H9 (cell line): ENCODE measurements around the gene PRSS58. TPM values are rescaled to one million over a fixed set of nuclear protein-coding genes. Genes with fewer than 3 reads are reported as not detected.

ENCODE experiments used
- DNase-seq: peaks from one replicate; pipeline ENCODE4 v3.0.0-alpha.2; 2017
- H2AFZ ChIP-seq: one replicate; pipeline ENCODE4 v1.6.1; 2013; ENCODE audit warnings: mild to moderate bottlenecking, low read length, control low read depth, moderate library complexity
- H2AK5ac ChIP-seq: 2 replicates; pipeline ENCODE4 v1.6.1; 2013; ENCODE audit warnings: low read length, control low read depth, mixed read lengths; ENCODE audit not compliant: insufficient read length
- H2BK120ac ChIP-seq: one replicate; pipeline ENCODE4 v1.6.1; 2013; ENCODE audit warnings: low read depth, mild to moderate bottlenecking, low read length, control low read depth, inconsistent platforms; ENCODE audit not compliant: poor library complexity, severe bottlenecking
- H2BK12ac ChIP-seq: 2 replicates; pipeline ENCODE4 v1.6.1; 2013; ENCODE audit warnings: low read length, control low read depth, mixed read lengths, low read depth; ENCODE audit not compliant: insufficient read length
- H2BK15ac ChIP-seq: 2 replicates; pipeline ENCODE4 v1.6.1; 2013; ENCODE audit warnings: low read depth, low read length, control low read depth
- H2BK20ac ChIP-seq: one replicate; pipeline ENCODE4 v1.6.1; 2013; ENCODE audit warnings: low read depth, mild to moderate bottlenecking, low read length, control low read depth, inconsistent platforms; ENCODE audit not compliant: poor library complexity, severe bottlenecking
- H2BK5ac ChIP-seq: 2 replicates; pipeline ENCODE4 v1.6.1; 2013; ENCODE audit warnings: low read length, control low read depth, mixed read lengths; ENCODE audit not compliant: insufficient read length
- H3K14ac ChIP-seq: 2 replicates; pipeline ENCODE4 v1.6.1; 2013; ENCODE audit warnings: low read length, control low read depth; ENCODE audit not compliant: insufficient read depth
- H3K18ac ChIP-seq: 2 replicates; pipeline ENCODE4 v1.6.1; 2013; ENCODE audit warnings: low read depth, mild to moderate bottlenecking, mixed read lengths, low read length, control low read depth; ENCODE audit not compliant: insufficient read length
- H3K23ac ChIP-seq: 2 replicates; pipeline ENCODE4 v1.6.1; 2013; ENCODE audit warnings: low read length, control low read depth, mixed read lengths, low read depth; ENCODE audit not compliant: insufficient read length
- H3K23me2 ChIP-seq: 2 replicates; pipeline ENCODE4 v1.6.1; 2013; ENCODE audit warnings: low read depth, mild to moderate bottlenecking, mixed read lengths, low read length, control low read depth; ENCODE audit not compliant: insufficient read length, poor library complexity, severe bottlenecking
- H3K27ac ChIP-seq: 2 replicates; pipeline ENCODE4 v1.5.1; 2013; ENCODE audit warnings: low read length, control low read depth, mixed read lengths, low read depth; ENCODE audit not compliant: insufficient read length
- H3K27me3 ChIP-seq: 2 replicates; pipeline ENCODE4 v1.6.1; 2013; ENCODE audit warnings: low read length, control low read depth, inconsistent platforms; ENCODE audit not compliant: insufficient read depth
- H3K4ac ChIP-seq: 2 replicates; pipeline ENCODE4 v1.6.1; 2013; ENCODE audit warnings: low read depth, mild to moderate bottlenecking, control low read depth, inconsistent platforms, low read length, moderate library complexity
- H3K4me1 ChIP-seq: 2 replicates; pipeline ENCODE4 v1.6.1; 2013; ENCODE audit warnings: low read length, control low read depth, inconsistent platforms; ENCODE audit not compliant: insufficient read depth
- H3K4me2 ChIP-seq: 2 replicates; pipeline ENCODE4 v1.6.1; 2013; ENCODE audit warnings: low read length, control low read depth, mixed read lengths; ENCODE audit not compliant: insufficient read length, insufficient read depth
- H3K56ac ChIP-seq: 2 replicates; pipeline ENCODE4 v1.6.1; 2013; ENCODE audit warnings: low read depth, mild to moderate bottlenecking, mixed read lengths, low read length, control low read depth; ENCODE audit not compliant: insufficient read length
- H3K79me1 ChIP-seq: 2 replicates; pipeline ENCODE4 v1.6.1; 2013; ENCODE audit warnings: low read depth, mild to moderate bottlenecking, moderate library complexity, low read length, control low read depth, inconsistent platforms; ENCODE audit not compliant: insufficient read depth, poor library complexity, severe bottlenecking
- H3K79me2 ChIP-seq: 2 replicates; pipeline ENCODE4 v1.6.1; 2013; ENCODE audit warnings: low read length, control low read depth, inconsistent platforms; ENCODE audit not compliant: insufficient read depth
- H3K9ac ChIP-seq: 2 replicates; pipeline ENCODE4 v1.6.1; 2013; ENCODE audit warnings: low read length, control low read depth, mixed read lengths; ENCODE audit not compliant: insufficient read length; ENCODE audit errors: extremely low read depth
- H3K9me3 ChIP-seq: one replicate; pipeline ENCODE4 v1.6.1; 2013; ENCODE audit warnings: low read depth, low read length, inconsistent platforms; ENCODE audit not compliant: control insufficient read depth
- H3T11ph ChIP-seq: one replicate; pipeline ENCODE4 v1.6.1; 2013; ENCODE audit warnings: mild to moderate bottlenecking, low read length, control low read depth, inconsistent platforms
- H4K20me1 ChIP-seq: one replicate; pipeline ENCODE4 v1.6.1; 2013; ENCODE audit not compliant: control insufficient read depth, insufficient read length, insufficient read depth
- H4K5ac ChIP-seq: 2 replicates; pipeline ENCODE4 v1.6.1; 2013; ENCODE audit warnings: low read depth, mild to moderate bottlenecking, mixed read lengths, low read length, control low read depth; ENCODE audit not compliant: insufficient read length
- H4K8ac ChIP-seq: replicated peaks from 2 replicates; pipeline ENCODE4 v1.6.1; 2013; ENCODE audit warnings: low read length, control low read depth, mixed read lengths, low read depth; ENCODE audit not compliant: insufficient read length
- H4K91ac ChIP-seq: 2 replicates; pipeline ENCODE4 v1.6.1; 2013; ENCODE audit warnings: low read depth, mild to moderate bottlenecking, moderate library complexity, mixed read lengths, low read length, control low read depth; ENCODE audit not compliant: insufficient read length
- H3K27ac Mint-ChIP-seq, 3 experiments: 2 replicates in 2 of 3; 3 replicates in 1 of 3; pipeline ENCODE4 v1.8.0; 2020 to 2021; ENCODE audit warnings: mixed read lengths in 3 of 3, mild to moderate bottlenecking in 1 of 3, moderate library complexity in 1 of 3
- H3K27me3 Mint-ChIP-seq: 2 replicates; pipeline ENCODE4 v1.8.0; 2021; ENCODE audit warnings: low read depth, mild to moderate bottlenecking, moderate library complexity, mixed read lengths
- H3K36me3 Mint-ChIP-seq, 3 experiments: 2 replicates in 2 of 3; 3 replicates in 1 of 3; pipeline ENCODE4 v1.8.0; 2020 to 2021; ENCODE audit warnings: low read depth in 3 of 3, mixed read lengths in 3 of 3; ENCODE audit not compliant: insufficient read depth in 1 of 3
- H3K4me1 Mint-ChIP-seq, 2 experiments: 2 replicates each; pipeline ENCODE4 v1.8.0; 2020; ENCODE audit warnings: mixed read lengths in 2 of 2
- H3K4me3 Mint-ChIP-seq, 2 experiments: 2 replicates in 1 of 2; 3 replicates in 1 of 2; pipeline ENCODE4 v1.8.0; 2020 to 2021; ENCODE audit warnings: mild to moderate bottlenecking in 2 of 2, mixed read lengths in 2 of 2, moderate library complexity in 1 of 2
- H3K9me3 Mint-ChIP-seq, 2 experiments: 2 replicates in 1 of 2; 3 replicates in 1 of 2; pipeline ENCODE4 v1.8.0; 2020; ENCODE audit warnings: mild to moderate bottlenecking in 2 of 2, mixed read lengths in 2 of 2, moderate library complexity in 1 of 2
- whole genome bisulfite sequencing: extraction: QIAGEN DNeasy Blood & Tissue Kit; methylation state at CpG from one replicate; pipeline ENCODE4 v1.1.7; 2013; ENCODE audit warnings: missing lambda C conversion rate, low lambda C conversion rate, mixed read lengths; ENCODE audit not compliant: insufficient read length; ENCODE audit errors: extremely low coverage; 5-methylcytosine and 5-hydroxymethylcytosine counted together
- total RNA-seq: library from RNA; stranded (reverse); gene quantifications from 2 replicates; pipeline ENCODE4 v1.2.1, GENCODE V29; 2021
- TF ChIP-seq, protein P1 (sequence below): fragments of 200-600 bp; sonication (generic); conservative IDR thresholded peaks from 3 replicates; pipeline ENCODE4 v1.8.0; 2021; ENCODE audit warnings: antibody characterized with exemption, mild to moderate bottlenecking

PRSS58 gene
- total RNA-seq, 1 experiment from 2014 or later: not detected

DNA sequence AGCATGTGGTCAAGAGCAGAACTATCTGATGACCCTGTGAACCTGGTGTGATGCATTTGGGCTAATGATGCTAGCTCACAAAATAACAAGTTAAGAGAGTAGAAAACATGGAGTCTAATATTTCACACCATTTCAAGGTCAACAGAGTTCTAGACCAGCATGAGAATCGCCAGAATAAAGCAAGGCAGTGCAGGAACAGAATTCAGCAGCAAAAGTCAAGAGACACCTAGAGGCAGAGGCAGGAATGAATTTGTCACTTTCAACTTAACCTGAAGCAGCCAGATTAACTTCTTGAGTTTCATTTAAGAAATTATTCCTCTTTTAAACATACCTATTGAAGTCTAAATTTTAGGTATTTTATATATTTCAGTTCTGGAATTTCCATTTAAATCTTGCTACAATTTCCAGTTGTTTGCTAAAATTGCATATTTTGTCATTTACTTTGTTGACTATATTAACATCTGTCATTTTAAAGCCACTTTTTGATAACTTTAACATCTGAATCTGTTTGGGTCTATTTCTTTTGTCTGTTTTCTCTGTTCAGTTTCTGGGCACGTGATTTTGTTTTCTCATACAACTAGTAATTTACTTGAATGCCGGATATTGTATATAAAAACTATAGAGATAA is 44.2 kb upstream of the PRSS58 start:
- Histone ChIP-seq H3K79me2 (no peaks in the 10 kb centered on the region), H3K27me3 (no peaks in the 10 kb centered on the region), H2BK120ac (no peak overlapping the region), H2BK5ac (no peak overlapping the region), H4K8ac (no peak overlapping the region), H3T11ph (no peak overlapping the region), H3K56ac (no peak overlapping the region), H3K79me1 (no peaks in the 10 kb centered on the region), H2BK20ac (no peak overlapping the region), H4K91ac (no peak overlapping the region), H4K5ac (no peak overlapping the region), H3K14ac (no peak overlapping the region), H3K27ac (no peak overlapping the region), H2BK15ac (no peak overlapping the region), H3K18ac (no peak overlapping the region), H3K23ac (no peak overlapping the region), H3K23me2 (no peaks in the 10 kb centered on the region), H2AK5ac (no peak overlapping the region), H3K9me3 (no peaks in the 10 kb centered on the region), H4K20me1 (no peaks in the 10 kb centered on the region), H3K4me2 (no peak overlapping the region), H2AFZ (no peak overlapping the region), H3K4me1 (no peaks in the 10 kb centered on the region), H2BK12ac (no peak overlapping the region), H3K4ac (no peak overlapping the region), H3K9ac (no peak overlapping the region)
- WGBS: no CpG with 5 or more reads among the region's 3 CpGs
- H3K9me3 Mint-ChIP-seq: no peaks in the 10 kb centered on the region
- DNase-seq: no peak
- H3K4me1 Mint-ChIP-seq: peaks cover 17 to 28% of the 10 kb centered on the region in 2 experiments
- H3K27me3 Mint-ChIP-seq: peaks cover 21% of the 10 kb centered on the region
- H3K4me3 Mint-ChIP-seq: no peak overlapping the region
- H3K36me3 Mint-ChIP-seq: no peaks in the 10 kb centered on the region; a peak in 1 of 7 replicates
- no peak overlapping the region for H3K27ac Mint-ChIP-seq
- TF ChIP-seq, protein P1, sequence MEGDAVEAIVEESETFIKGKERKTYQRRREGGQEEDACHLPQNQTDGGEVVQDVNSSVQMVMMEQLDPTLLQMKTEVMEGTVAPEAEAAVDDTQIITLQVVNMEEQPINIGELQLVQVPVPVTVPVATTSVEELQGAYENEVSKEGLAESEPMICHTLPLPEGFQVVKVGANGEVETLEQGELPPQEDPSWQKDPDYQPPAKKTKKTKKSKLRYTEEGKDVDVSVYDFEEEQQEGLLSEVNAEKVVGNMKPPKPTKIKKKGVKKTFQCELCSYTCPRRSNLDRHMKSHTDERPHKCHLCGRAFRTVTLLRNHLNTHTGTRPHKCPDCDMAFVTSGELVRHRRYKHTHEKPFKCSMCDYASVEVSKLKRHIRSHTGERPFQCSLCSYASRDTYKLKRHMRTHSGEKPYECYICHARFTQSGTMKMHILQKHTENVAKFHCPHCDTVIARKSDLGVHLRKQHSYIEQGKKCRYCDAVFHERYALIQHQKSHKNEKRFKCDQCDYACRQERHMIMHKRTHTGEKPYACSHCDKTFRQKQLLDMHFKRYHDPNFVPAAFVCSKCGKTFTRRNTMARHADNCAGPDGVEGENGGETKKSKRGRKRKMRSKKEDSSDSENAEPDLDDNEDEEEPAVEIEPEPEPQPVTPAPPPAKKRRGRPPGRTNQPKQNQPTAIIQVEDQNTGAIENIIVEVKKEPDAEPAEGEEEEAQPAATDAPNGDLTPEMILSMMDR: peak; percentile 71
